Esophagus muscularis mucosa (tissue), 4 donors: ENCODE measurements around the gene NLRC4.

ENCODE experiments used
- CTCF ChIP-seq, 3 experiments: fragments of 200-600 bp in 2 of 3; fragments of 450-650 bp in 1 of 3; sonication (generic) in 2 of 3; IDR thresholded peaks; one replicate each; pipeline ENCODE4 v1.5.1; 2017 to 2019; ENCODE audit warnings: antibody characterized with exemption in 3 of 3, mild to moderate bottlenecking in 2 of 3, moderate library complexity in 1 of 3
- EP300 ChIP-seq: sonication (generic); formaldehyde crosslinking; IDR thresholded peaks from one replicate; pipeline ENCODE4 v1.6.1; 2017; ENCODE audit warnings: antibody characterized with exemption
- POLR2AphosphoS5 ChIP-seq, 2 donors: sonication (generic); formaldehyde crosslinking; IDR thresholded peaks; one replicate each; pipeline ENCODE4 v1.6.1; 2017; ENCODE audit warnings: antibody characterized with exemption in 2 of 2

- no peak for TF ChIP-seq CTCF (IDR thresholded peaks at IDR 0.05)
- no peak for TF ChIP-seq POLR2AphosphoS5 (IDR thresholded peaks at IDR 0.05)
- TF ChIP-seq EP300 = no peak
These were observed 36.5 kb downstream of the NLRC4 start for GRCh38 chr2:32228181-32228580.
